ES-I3 (cell line): ENCODE measurements around the gene ZNF486.
"Not testable (repeated sequence)": the region's sequence is repeated elsewhere in the genome, so short reads cannot be mapped to it uniquely, and the experiment has no call there.

Experiments
- H3K36me3 ChIP-seq: 2 replicates; pipeline ENCODE4 v1.6.1; 2013; ENCODE audit warnings: mild to moderate bottlenecking, low read length, control low read depth, moderate library complexity; ENCODE audit not compliant: insufficient read depth
- H3K4me1 ChIP-seq: 2 replicates; pipeline ENCODE4 v1.6.1; 2013; ENCODE audit warnings: mild to moderate bottlenecking, control low read depth, low read length; ENCODE audit not compliant: insufficient read depth
- H3K9ac ChIP-seq: 2 replicates; pipeline ENCODE4 v1.6.1; 2013; ENCODE audit warnings: low read depth, mild to moderate bottlenecking, low read length, moderate library complexity
- H3K9me3 ChIP-seq: 2 replicates; pipeline ENCODE4 v1.6.1; 2013; ENCODE audit warnings: mild to moderate bottlenecking, low read length, moderate library complexity; ENCODE audit not compliant: control insufficient read depth, insufficient read depth

Gene ZNF486

DNA sequence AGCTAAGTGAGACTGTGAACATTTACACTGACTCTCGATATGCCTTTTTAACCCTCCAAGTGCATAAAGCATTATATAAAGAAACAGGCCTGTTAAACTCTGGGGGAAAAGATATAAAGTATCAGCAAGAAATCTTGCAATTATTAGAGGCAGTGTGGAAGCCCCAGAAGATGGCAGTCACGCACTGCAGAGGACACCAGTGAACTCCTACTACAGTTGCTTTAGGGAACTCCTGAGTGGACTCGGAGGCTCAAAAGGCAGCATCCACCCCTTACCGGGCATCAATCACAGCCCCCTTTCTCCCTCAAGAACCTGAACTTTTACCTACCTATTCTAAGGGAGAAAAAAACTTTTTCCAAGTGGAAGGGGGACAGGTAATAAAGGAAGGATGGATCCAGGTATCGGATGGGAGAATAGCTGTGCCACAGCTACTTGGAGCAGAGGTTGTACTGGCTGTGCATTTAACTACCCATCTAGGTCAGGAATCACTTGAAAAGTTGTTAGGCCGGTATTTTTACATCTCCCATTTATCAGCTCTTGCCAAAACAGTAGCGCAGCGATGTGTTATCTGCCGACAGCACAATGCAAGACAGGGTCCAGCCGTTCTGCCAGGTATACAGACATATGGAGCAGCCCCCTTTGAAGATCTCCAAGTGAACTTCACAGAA is 80.1 kb downstream of the ZNF486 start:
- H3K9ac ChIP-seq: no peak overlapping the region
- peaks cover 22% of the 10 kb centered on the region for H3K4me1 ChIP-seq
- H3K36me3 ChIP-seq: no peaks in the 10 kb centered on the region
- no peaks in the 10 kb centered on the region for H3K9me3 ChIP-seq

- not testable (repeated sequence) for H3K9me3 ChIP-seq, H3K9ac ChIP-seq, H3K36me3 ChIP-seq
- H3K4me1 ChIP-seq: peaks cover 22% of the 10 kb centered on the region
Measured at GRCh38 chr19:20248258-20248657, 81.2 kb downstream of the ZNF486 start.
